Jurkat, Clone E6-1 (cell line): ENCODE data around the gene OXT.
A peak's percentile ranks its signal among the peaks of the same experiment; 100 is the strongest.

Source experiments
- DNase-seq: peaks from one replicate; pipeline ENCODE4 v3.0.0-alpha.2; 2011; ENCODE audit warnings: low read depth, low spot score
- H3K4me3 ChIP-seq: 2 replicates; pipeline ENCODE4 v1.5.1; 2011; ENCODE audit warnings: mild to moderate bottlenecking, low read length, control low read depth, moderate library complexity

Gene OXT

GRCh38 chr20:3082306-3082951 lies 11.0 kb downstream of the OXT start:
- no peak for DNase-seq
- no peak overlapping the region for H3K4me3 ChIP-seq

GRCh38 chr20:3082955-3083952 lies 11.8 kb downstream of the OXT start:
- no peak overlapping the region for H3K4me3 ChIP-seq
- no peak for DNase-seq

GRCh38 chr20:3084283-3084985 lies 13.0 kb downstream of the OXT start, which contains the start of gene AVP:
TSS of gene AVP (minus strand) at chr20:3084724. CDS start at chr20:3084674, 50 bp downstream.
- DNase-seq = no peak
- H3K4me3 ChIP-seq = no peak within 1 kb of the TSS

- no peak for DNase-seq
- H3K4me3 ChIP-seq = no peak overlapping the region
Measured at GRCh38 chr20:3084986-3085360, 13.6 kb downstream of the OXT start.

GRCh38 chr20:3085571-3086072 lies 14.2 kb downstream of the OXT start:
- no peak overlapping the region for H3K4me3 ChIP-seq

GRCh38 chr20:3088031-3088430 lies 16.6 kb downstream of the OXT start:
- H3K4me3 ChIP-seq = no peak overlapping the region
- no peak for DNase-seq

More at GRCh38 chr20:3085571-3086072, 14.2 kb downstream of the OXT start:
- no peak for DNase-seq

GRCh38 chr20:3090565-3090964 lies 19.1 kb downstream of the OXT start:
- peak; percentile 91 for DNase-seq
- no peak overlapping the region for H3K4me3 ChIP-seq

- DNase-seq = no peak
- H3K4me3 ChIP-seq = no peak overlapping the region
Measured at GRCh38 chr20:3092611-3093379, 21.4 kb downstream of the OXT start.

GRCh38 chr20:3093861-3094361 lies 22.5 kb downstream of the OXT start:
- no peak overlapping the region for H3K4me3 ChIP-seq
- peak; percentile 88 for DNase-seq

GRCh38 chr20:3094848-3095629 lies 23.6 kb downstream of the OXT start:
- no peak overlapping the region for H3K4me3 ChIP-seq
- DNase-seq = no peak

- H3K4me3 ChIP-seq = no peak overlapping the region
- no peak for DNase-seq
Measured at GRCh38 chr20:3100480-3100879, 29.1 kb downstream of the OXT start.

- no peak for DNase-seq
- no peak overlapping the region for H3K4me3 ChIP-seq
Measured at GRCh38 chr20:3101251-3101650, 29.8 kb downstream of the OXT start.

GRCh38 chr20:3101737-3102574 lies 30.5 kb downstream of the OXT start:
- DNase-seq = peak; percentile 82
- no peak overlapping the region for H3K4me3 ChIP-seq

- no peak for DNase-seq
- H3K4me3 ChIP-seq = no peak overlapping the region
Measured at GRCh38 chr20:3102575-3103368, 31.4 kb downstream of the OXT start.

GRCh38 chr20:3103369-3104032 lies 32.1 kb downstream of the OXT start:
- no peak overlapping the region for H3K4me3 ChIP-seq
- no peak for DNase-seq
